KOPT-K1 (cell line): ENCODE results near the gene PRLR.
"Not testable (repeated sequence)": the region's sequence is repeated elsewhere in the genome, so short reads cannot be mapped to it uniquely, and the experiment has no call there.

Experiments
- H3K27ac ChIP-seq: fragments of 200-600 bp; sonication (generic); 2 replicates; pipeline ENCODE4 v1.5.1; 2016; ENCODE audit warnings: antibody characterized with exemption, mild to moderate bottlenecking, low read depth, low read length; ENCODE audit not compliant: poor library complexity, severe bottlenecking
- H3K36me3 ChIP-seq: fragments of 200-600 bp; sonication (generic); 2 replicates; pipeline ENCODE4 v1.5.1; 2017; ENCODE audit warnings: antibody characterized with exemption, mild to moderate bottlenecking, low read length, moderate library complexity; ENCODE audit not compliant: insufficient read depth
- H3K9me3 ChIP-seq: fragments of 200-600 bp; sonication (generic); 2 replicates; pipeline ENCODE4 v1.5.1; 2017; ENCODE audit warnings: antibody characterized with exemption, low read length, mild to moderate bottlenecking; ENCODE audit not compliant: insufficient read depth, poor library complexity, severe bottlenecking

Gene PRLR

DNA sequence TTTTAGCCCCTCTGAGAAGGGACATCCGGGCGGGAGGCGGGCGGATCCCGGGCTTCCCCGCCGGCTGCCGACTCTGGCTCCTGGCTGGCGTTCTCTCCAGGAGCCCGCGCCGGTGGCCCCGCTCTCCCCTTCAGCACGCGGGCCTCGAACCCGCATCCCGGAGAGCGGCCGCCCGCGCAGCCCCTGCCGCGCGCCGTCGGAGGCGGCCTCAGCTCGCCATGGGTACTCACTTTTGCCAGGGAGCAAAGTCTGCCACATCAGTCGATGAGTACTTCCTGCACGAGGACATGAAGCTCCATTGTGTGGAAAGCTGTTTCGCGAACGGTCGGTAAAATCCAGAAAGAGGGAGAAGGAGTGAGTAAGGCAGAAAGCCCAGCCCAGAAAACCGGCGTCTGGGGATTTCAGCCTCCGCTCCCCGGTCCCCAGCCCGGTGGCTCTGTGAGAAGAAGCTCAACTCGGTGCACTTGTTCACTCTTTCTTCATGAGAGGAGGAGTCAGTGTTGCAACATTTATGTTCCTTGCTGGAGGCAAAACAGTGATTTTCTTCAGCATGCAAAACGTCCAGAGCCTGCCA, at the start of gene PRLR:
PRLR (minus strand) TSS at position 450 of the 574 bp plus-strand sequence. CDS start 140,867 bp downstream, outside the sequence.
- Histone ChIP-seq H3K27ac (no peak within 1 kb of the TSS), H3K36me3 (no peaks in the 10 kb centered on the region), H3K9me3 (no peaks in the 10 kb centered on the region)

GRCh38 chr5:35274839-35275509, 44.7 kb upstream of the PRLR start:
- no peaks in the 10 kb centered on the region for H3K9me3 ChIP-seq
- no peaks in the 10 kb centered on the region for H3K36me3 ChIP-seq
- H3K27ac ChIP-seq, result no peak overlapping the region

GRCh38 chr5:35269006-35269405, 38.7 kb upstream of the PRLR start:
- no peaks in the 10 kb centered on the region for H3K9me3 ChIP-seq
- H3K36me3 ChIP-seq, result no peaks in the 10 kb centered on the region
- H3K27ac ChIP-seq, result no peak overlapping the region

GRCh38 chr5:35266276-35266675, 36.0 kb upstream of the PRLR start:
- Histone ChIP-seq H3K9me3 (no peaks in the 10 kb centered on the region), H3K27ac (no peak overlapping the region), H3K36me3 (no peaks in the 10 kb centered on the region)

DNA sequence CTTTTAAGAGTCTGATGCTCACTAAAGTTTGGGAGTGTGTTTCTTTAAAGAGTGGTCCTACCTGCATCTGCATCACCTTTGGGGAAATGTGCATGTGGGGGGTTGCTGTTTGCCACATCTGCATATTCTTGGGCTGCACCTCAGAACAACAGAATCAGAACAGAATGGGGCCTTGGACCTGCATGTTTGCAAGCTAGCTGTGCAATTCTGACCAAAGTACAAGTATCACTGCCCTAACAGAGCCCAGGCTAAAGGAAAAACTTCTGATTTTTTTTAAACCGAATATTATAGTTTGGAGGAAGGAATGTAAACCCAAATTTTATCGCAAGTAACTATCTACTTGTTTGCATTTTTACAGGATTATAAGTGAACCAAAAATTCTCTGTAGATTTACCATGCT, 34.2 kb upstream of the PRLR start:
- H3K9me3 ChIP-seq, result no peaks in the 10 kb centered on the region
- no peaks in the 10 kb centered on the region for H3K36me3 ChIP-seq
- H3K27ac ChIP-seq, result no peak overlapping the region

DNA sequence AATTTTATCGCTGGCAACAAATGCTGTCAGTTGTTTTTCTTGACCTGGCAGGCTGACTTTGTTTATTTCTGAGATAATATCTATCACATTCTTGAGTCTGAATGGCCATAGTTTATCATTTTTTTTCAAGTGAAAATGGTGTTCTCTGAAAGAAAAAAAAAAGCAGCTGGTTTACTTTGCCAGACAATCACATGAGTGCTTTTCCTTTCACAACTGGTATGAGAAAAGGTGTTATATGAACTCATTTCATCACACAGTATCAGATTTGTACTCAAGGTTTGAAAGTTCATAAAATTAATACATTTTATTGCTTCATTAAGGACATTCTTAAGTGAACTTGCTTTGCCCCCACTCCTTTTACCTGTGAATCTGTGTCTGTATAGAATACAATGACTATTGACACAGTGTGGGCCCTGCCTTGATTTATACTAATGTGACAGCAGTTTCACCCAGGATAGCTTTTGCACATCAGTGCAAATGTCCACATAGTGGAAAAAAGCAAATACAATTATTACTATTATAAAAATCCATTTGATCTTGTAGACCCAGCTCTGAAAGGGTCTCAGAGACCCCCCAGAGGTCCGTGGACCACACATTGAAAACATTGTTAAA, 33.1 kb upstream of the PRLR start:
- Histone ChIP-seq H3K36me3 (no peaks in the 10 kb centered on the region), H3K9me3 (no peaks in the 10 kb centered on the region), H3K27ac (no peak overlapping the region)

GRCh38 chr5:35253582-35253981, 23.3 kb upstream of the PRLR start:
- no peak overlapping the region for H3K27ac ChIP-seq
- no peaks in the 10 kb centered on the region for H3K36me3 ChIP-seq
- H3K9me3 ChIP-seq, result peaks cover 12% of the 10 kb centered on the region

- peaks cover 12% of the 10 kb centered on the region for H3K9me3 ChIP-seq
- no peaks in the 10 kb centered on the region for H3K36me3 ChIP-seq
- H3K27ac ChIP-seq, result no peak overlapping the region
Observed at GRCh38 chr5:35252963-35253362, 22.7 kb upstream of the PRLR start.

- Histone ChIP-seq H3K9me3 (peaks cover 12% of the 10 kb centered on the region), H3K36me3 (no peaks in the 10 kb centered on the region), H3K27ac (no peak overlapping the region)
Observed at GRCh38 chr5:35248843-35249780, 18.8 kb upstream of the PRLR start.

DNA sequence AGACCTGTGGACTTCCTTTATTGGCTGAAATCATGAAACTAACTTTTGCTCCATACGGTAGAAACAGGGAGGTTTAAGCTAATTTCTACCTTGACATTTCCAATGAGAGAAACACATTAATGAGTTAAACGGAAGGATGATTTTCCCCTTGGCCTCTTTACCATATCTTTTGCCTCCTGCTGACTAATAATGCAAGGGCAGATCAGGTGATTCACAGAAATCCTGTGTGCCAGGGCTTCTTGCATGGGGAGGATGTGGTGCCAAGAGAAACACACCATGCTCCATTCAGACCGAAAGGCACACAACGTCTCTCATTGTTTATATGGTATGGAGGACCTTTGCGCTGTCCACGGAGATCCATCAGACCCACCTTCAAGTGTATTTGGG, 17.4 kb upstream of the PRLR start:
- Histone ChIP-seq H3K27ac (no peak overlapping the region), H3K36me3 (no peaks in the 10 kb centered on the region), H3K9me3 (no peaks in the 10 kb centered on the region)

DNA sequence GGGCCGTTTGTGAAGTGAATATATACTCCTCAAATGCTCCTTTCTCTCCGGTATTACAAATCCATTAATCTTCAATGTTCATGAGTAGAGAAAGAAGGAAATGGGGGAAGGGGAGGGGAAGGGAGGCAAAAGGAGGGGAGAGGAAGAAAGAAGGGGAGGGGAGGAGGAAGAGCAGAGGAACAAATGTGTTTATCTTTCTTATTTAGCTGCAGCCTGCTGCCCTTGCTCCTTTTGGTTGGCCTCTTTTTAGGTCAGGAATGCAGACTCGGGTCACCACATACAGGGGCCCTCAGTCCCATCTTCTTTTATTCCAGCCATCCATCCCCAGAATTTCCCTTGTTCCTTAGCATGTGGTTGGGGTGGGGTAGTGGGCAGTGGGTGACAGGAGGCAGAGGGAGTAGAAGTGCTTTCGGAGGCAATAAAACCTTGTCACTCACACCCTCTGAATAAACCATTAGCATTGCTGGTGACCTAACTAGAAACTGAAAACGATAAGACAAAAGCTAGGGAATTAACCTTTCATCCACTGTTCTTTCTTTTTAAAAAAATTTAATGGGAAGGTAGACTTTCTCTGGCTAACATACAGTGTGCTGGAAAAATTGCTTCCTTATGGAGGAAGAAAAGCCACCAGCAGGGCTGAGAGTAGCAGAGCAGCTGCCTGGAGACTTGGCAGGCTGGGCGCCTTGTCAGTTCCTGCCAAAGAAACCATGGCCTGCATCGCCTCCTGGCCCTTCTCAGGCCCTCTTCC, 16.8 kb upstream of the PRLR start:
- H3K36me3 ChIP-seq, result no peaks in the 10 kb centered on the region

GRCh38 chr5:35246411-35246810, 16.1 kb upstream of the PRLR start:
- H3K36me3 ChIP-seq, result no peaks in the 10 kb centered on the region
- H3K27ac ChIP-seq, result no peak overlapping the region
- no peaks in the 10 kb centered on the region for H3K9me3 ChIP-seq

More for the DNA sequence above, 16.8 kb upstream of the PRLR start:
- Histone ChIP-seq H3K9me3 (no peaks in the 10 kb centered on the region), H3K27ac (no peak overlapping the region)

DNA sequence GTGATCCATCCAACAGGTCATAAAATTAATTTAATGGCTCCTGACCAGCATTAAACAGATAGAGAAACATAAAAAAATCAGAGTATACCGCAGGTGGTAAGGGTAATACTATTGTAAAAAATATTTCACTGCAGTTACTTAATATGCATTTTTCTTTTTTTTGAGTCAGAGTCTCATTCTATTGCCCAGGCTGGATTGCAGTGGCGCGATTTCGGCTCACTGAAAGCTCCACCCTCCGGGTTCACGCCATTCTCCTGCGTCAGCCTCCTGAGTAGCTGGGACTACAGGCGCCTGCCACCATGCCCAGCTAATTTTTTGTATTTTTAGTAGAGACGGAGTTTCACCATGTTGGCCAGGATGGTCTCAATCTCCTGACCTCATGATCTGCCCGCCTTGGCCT, 15.1 kb upstream of the PRLR start:
- H3K27ac ChIP-seq, H3K9me3 ChIP-seq, H3K36me3 ChIP-seq: not testable (repeated sequence)

GRCh38 chr5:35244171-35244570, 13.9 kb upstream of the PRLR start:
- Histone ChIP-seq H3K9me3 (no peaks in the 10 kb centered on the region), H3K27ac (no peak overlapping the region), H3K36me3 (no peaks in the 10 kb centered on the region)
